K562 (cell line): ENCODE measurements around the gene KRTAP1-3. TPM values are rescaled to one million over a fixed set of nuclear protein-coding genes. Genes with fewer than 3 reads are reported as not detected.

ENCODE experiments used
- ATAC-seq: fragments of 200-7000 bp; cut with Tn5 transposase; 3 replicates; pipeline ENCODE4 v1.9.1; 2020; ENCODE audit warnings: moderate library complexity
- BruUV-seq: library from RNA; stranded (reverse); fragments of 400-500 nt; replicated peaks from 2 replicates; lab custom pipeline; 2021; lab: Mats Ljungman, UMichigan
- CTCF ChIA-PET: fragments of 300-600 bp; formaldehyde crosslinking; extraction: SDS; loops from one replicate; lab custom pipeline; 2021; ENCODE audit warnings: low intra/inter-chr PET ratio; lab: Yijun Ruan, JAX
- POLR2A ChIA-PET: fragments of 300-600, 350-650 bp; sonication (Branson Sonifier 250); formaldehyde crosslinking; extraction: SDS; loops from one replicate; lab custom pipeline; 2021; ENCODE audit warnings: antibody characterized with exemption, inconsistent platforms; lab: Yijun Ruan, JAX
- DNase-seq, 4 experiments: peaks; one replicate each; pipeline versions ENCODE4 v3.0.0 to v3.0.0-alpha.2; 2011 to 2018; ENCODE audit warnings: low spot score in 3 of 4, mixed read lengths in 3 of 4; ENCODE audit errors: extremely low read depth in 1 of 4
- FAIRE-seq: peaks from 2 replicates; lab custom pipeline; 2011; peaks lifted over from hg19 to GRCh38; lab: Jason Lieb, UNC
- H2AFZ ChIP-seq: 2 replicates; pipeline ENCODE4 v1.6.0; 2011; ENCODE audit warnings: low read depth, low read length, control low read depth, inconsistent platforms
- H3K27ac ChIP-seq: fragments of 200-600 bp; 3 replicates; pipeline ENCODE4 v1.8.0; 2011; ENCODE audit warnings: low read depth, mild to moderate bottlenecking, control low read depth, inconsistent platforms, low read length, moderate library complexity, mixed read lengths; ENCODE audit errors: extremely low read depth
- H3K27me3 ChIP-seq, 2 experiments: fragments of 300-600 bp in 1 of 2; 2 replicates in 1 of 2; 3 replicates in 1 of 2; pipeline versions ENCODE4 v1.6.0 to v1.8.0; 2011; ENCODE audit warnings: inconsistent platforms in 2 of 2, low read length in 2 of 2, mild to moderate bottlenecking in 1 of 2, mixed read lengths in 1 of 2, moderate library complexity in 1 of 2; ENCODE audit not compliant: control insufficient read depth in 2 of 2, insufficient read depth in 2 of 2
- H3K36me3 ChIP-seq: fragments of 300-600 bp; 3 replicates; pipeline ENCODE4 v1.8.0; 2011; ENCODE audit warnings: mild to moderate bottlenecking, low read length, inconsistent platforms; ENCODE audit not compliant: control insufficient read depth, insufficient read depth
- H3K4me1 ChIP-seq, 2 experiments: fragments of 200-600 bp in 1 of 2; replicated peaks in 1 of 2; 2 replicates in 1 of 2; 3 replicates in 1 of 2; pipeline versions ENCODE4 v1.5.1 to v1.8.0; 2011; ENCODE audit warnings: inconsistent platforms in 2 of 2, low read length in 2 of 2, mild to moderate bottlenecking in 1 of 2, mixed read lengths in 1 of 2, moderate library complexity in 1 of 2; ENCODE audit not compliant: control insufficient read depth in 2 of 2, insufficient read depth in 2 of 2
- H3K4me2 ChIP-seq: 2 replicates; pipeline ENCODE4 v1.6.1; 2011; ENCODE audit warnings: low read length, control low read depth, inconsistent platforms, mixed read lengths; ENCODE audit not compliant: insufficient read depth
- H3K4me3 ChIP-seq: fragments of 200-600 bp; sonication (generic), shearing (Covaris generic); 2 replicates; pipeline ENCODE4 v1.5.1; 2016; ENCODE audit warnings: control low read depth, inconsistent platforms
- H3K79me2 ChIP-seq: fragments of 200-600 bp; 3 replicates; pipeline ENCODE4 v1.8.0; 2011; ENCODE audit warnings: low read length, inconsistent platforms; ENCODE audit not compliant: control insufficient read depth, insufficient read depth
- H3K9ac ChIP-seq, 2 experiments: 2 replicates each; pipeline versions ENCODE4 v1.6.0 to v1.6.1; 2011; ENCODE audit warnings: low read depth in 2 of 2, low read length in 2 of 2, control low read depth in 1 of 2, inconsistent platforms in 1 of 2, mild to moderate bottlenecking in 1 of 2, mixed read lengths in 1 of 2; ENCODE audit not compliant: insufficient read depth in 1 of 2
- H3K9me1 ChIP-seq: one replicate; pipeline ENCODE4 v1.6.0; 2011; ENCODE audit warnings: inconsistent platforms, mild to moderate bottlenecking, low read length, moderate library complexity; ENCODE audit not compliant: control insufficient read depth, insufficient read depth
- H3K9me3 ChIP-seq: replicated peaks from 2 replicates; pipeline ENCODE4 v1.5.1; 2011; ENCODE audit warnings: low read depth, low read length, inconsistent platforms; ENCODE audit not compliant: control insufficient read depth, insufficient read depth
- H4K20me1 ChIP-seq: replicated peaks from 2 replicates; pipeline ENCODE4 v1.6.1; 2011; ENCODE audit warnings: low read length, inconsistent platforms, mixed read lengths; ENCODE audit not compliant: control insufficient read depth, insufficient read depth
- CBX5 ChIP-seq: IDR thresholded peaks from 2 replicates; pipeline ENCODE4 v1.6.1; 2014; ENCODE audit warnings: low read depth, borderline replicate concordance
- CBX8 ChIP-seq: fragments of 200-600 bp; sonication (generic); IDR thresholded peaks from 2 replicates; pipeline ENCODE4 v1.6.1; 2012; ENCODE audit warnings: borderline replicate concordance, mixed run types, low read depth, mild to moderate bottlenecking, moderate library complexity, mixed read lengths, low read length, control low read depth, inconsistent platforms; ENCODE audit not compliant: poor library complexity, severe bottlenecking; ENCODE audit errors: extremely low read depth
- CHD4 ChIP-seq: fragments of 200-600 bp; sonication (generic); IDR thresholded peaks from 3 replicates; pipeline ENCODE4 v1.6.1; 2012; ENCODE audit warnings: low read depth, mild to moderate bottlenecking, mixed read lengths, low read length, inconsistent platforms; ENCODE audit not compliant: insufficient read depth, insufficient replicate concordance, poor library complexity, severe bottlenecking
- EWSR1 ChIP-seq: fragments of 450-650 bp; IDR thresholded peaks from 2 replicates; pipeline ENCODE4 v1.6.1; 2018; ENCODE audit warnings: borderline replicate concordance, mild to moderate bottlenecking, low read depth, moderate library complexity; ENCODE audit not compliant: partially characterized antibody
- FOSL1 ChIP-seq: fragments of 200-800 bp; sonication (Bioruptor generic); conservative IDR thresholded peaks from 2 replicates; pipeline ENCODE4 v1.6.1; 2016; ENCODE audit warnings: missing genetic modification characterization, missing compliant biosample characterization
- HDAC1 ChIP-seq, 2 experiments: fragments of 450-650 bp; IDR thresholded peaks; 2 replicates each; pipeline ENCODE4 v1.6.1; 2016 to 2017; ENCODE audit warnings: inconsistent platforms in 1 of 2, mild to moderate bottlenecking in 1 of 2, moderate library complexity in 1 of 2
- KDM2B ChIP-seq: fragments of 250-450 bp; sonication (Bioruptor Pico); IDR thresholded peaks from 2 replicates; pipeline ENCODE4 v1.8.0; 2021; ENCODE audit warnings: mild to moderate bottlenecking, moderate library complexity
- MXI1 ChIP-seq: IDR thresholded peaks from 2 replicates; pipeline ENCODE4 v1.6.1; 2011; ENCODE audit warnings: low read depth, mild to moderate bottlenecking, improper control_type of control experiment, low read length
- NFATC3 ChIP-seq: fragments of 450-650 bp; IDR thresholded peaks from 2 replicates; pipeline ENCODE4 v1.6.1; 2017; ENCODE audit warnings: mild to moderate bottlenecking
- NUFIP1 ChIP-seq: fragments of 450-650 bp; IDR thresholded peaks from 2 replicates; pipeline ENCODE4 v1.6.1; 2018; ENCODE audit not compliant: partially characterized antibody
- TARDBP ChIP-seq: fragments of 450-650 bp; IDR thresholded peaks from 2 replicates; pipeline ENCODE4 v1.6.1; 2016
- ZFP1 ChIP-seq: fragments of 450-650 bp; formaldehyde crosslinking; IDR thresholded peaks from 2 replicates; pipeline ENCODE4 v1.4.0; 2020; ENCODE audit warnings: mild to moderate bottlenecking, mixed read lengths
- WGBS: fragments of 100-300 bp; shearing (Covaris generic); methylation state at CpG from one replicate; pipeline ENCODE4 v1.1.6; 2016; ENCODE audit warnings: low coverage, mixed read lengths; ENCODE audit not compliant: insufficient coverage; ENCODE audit errors: missing lambda C conversion rate; 5-methylcytosine and 5-hydroxymethylcytosine counted together
- in situ Hi-C: fragments of 300-500 bp; cut with MboI; formaldehyde crosslinking; loops from 4 replicates; pipeline ENCODE4 v1.15.0; 2018; ENCODE audit warnings: inconsistent platforms, mixed read lengths
- intact Hi-C: fragments of 100-400 bp; cut with micrococcal nuclease; formaldehyde crosslinking; loops from 2 replicates; pipeline ENCODE4 v1.14.2; 2022
- polyA plus RNA-seq, 8 experiments: library from polyadenylated mRNA; depleted of rRNA in 4 of 8; stranded (reverse) in 5 of 8; unstranded in 3 of 8; fragments of >200 nt; fragmentation: Nextera tagmentation in 2 of 8; fragmentation: Illumina TruSeq in 1 of 8; extraction: Ambion mirVana in 2 of 8; extraction: Trizol in 1 of 8; gene quantifications; 2 replicates each; pipeline versions ENCODE4 v1.2.1 to v1.2.3, GENCODE V29; 2011 to 2014; ENCODE audit warnings: inconsistent platforms in 1 of 8, missing spikeins in 1 of 8
- total RNA-seq, 7 experiments: library from RNA; depleted of rRNA in 6 of 7; stranded (reverse); fragments of >200 nt in 6 of 7; fragmentation: Illumina TruSeq in 2 of 7; extraction: Trizol in 2 of 7; gene quantifications; 2 replicates each; pipeline versions ENCODE4 v1.2.1 to v1.2.3, GENCODE V29; 2011 to 2021; ENCODE audit warnings: low replicate concordance in 1 of 7
- TF ChIP-seq, protein P1 (sequence below): sonication (generic); formaldehyde crosslinking; IDR thresholded peaks from 2 replicates; pipeline ENCODE4 v1.8.1; 2023; ENCODE audit warnings: mild to moderate bottlenecking, missing genetic modification reagents
- TF ChIP-seq, protein P2 (sequence below): fragments of 450-650 bp; formaldehyde crosslinking; IDR thresholded peaks from 2 replicates; pipeline ENCODE4 v1.4.0; 2020; ENCODE audit warnings: mild to moderate bottlenecking, moderate library complexity
- TF ChIP-seq, protein P3 (sequence below): sonication (generic); formaldehyde crosslinking; IDR thresholded peaks from 2 replicates; pipeline ENCODE4 v1.5.0; 2020; ENCODE audit warnings: missing genetic modification reagents
- TF ChIP-seq, protein P4 (sequence below): fragments of 250-450 bp; sonication (Bioruptor Pico); IDR thresholded peaks from 2 replicates; pipeline ENCODE4 v1.4.0; 2020; ENCODE audit warnings: mild to moderate bottlenecking, moderate library complexity

Gene KRTAP1-3
- total and polyA plus RNA-seq, 9 of the 15 experiments (the other 6 are each of a cell fraction or from before 2014, with no cell fraction given) = not detected

DNA sequence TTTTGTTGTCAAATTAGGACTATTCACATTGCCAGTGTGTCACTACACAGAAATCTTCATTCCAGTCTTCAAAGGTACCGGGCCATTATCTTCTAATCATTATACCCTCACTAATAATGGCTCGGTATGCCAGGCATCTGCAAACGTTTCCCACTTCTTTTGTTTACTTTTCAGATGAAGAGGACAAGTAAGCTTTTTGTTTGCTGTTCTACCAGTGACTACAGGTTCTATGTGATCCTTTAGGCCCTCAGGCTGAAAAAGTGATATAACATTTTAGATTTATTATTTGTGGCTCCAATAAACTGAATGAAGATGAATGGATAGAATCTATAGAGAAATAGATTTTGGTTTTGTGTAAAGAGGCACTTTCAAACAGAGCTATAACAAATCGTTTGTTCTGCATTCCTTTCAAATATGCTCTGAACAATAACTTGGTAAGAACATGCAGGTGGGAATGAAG, 25.3 kb downstream of the KRTAP1-3 start:
- intact Hi-C loops = no loop called here
- H2AFZ ChIP-seq = no peak overlapping the region
- no peak for ATAC-seq
- peaks cover 0 to 8% of the 10 kb centered on the region in 2 experiments; a peak in 3 of 5 replicates for H3K27me3 ChIP-seq
- CTCF ChIA-PET = no interaction called here
- no peak overlapping the region for H3K27ac ChIP-seq
- H3K4me3 ChIP-seq = no peak overlapping the region
- no peak overlapping the region for H3K9ac ChIP-seq
- DNase-seq = no peak
- FAIRE-seq = no peak
- no peaks in the 10 kb centered on the region for H3K36me3 ChIP-seq
- in situ Hi-C loops = no loop called here
- WGBS = 0% methylated on average over 4 of the region's 4 CpGs
- H3K79me2 ChIP-seq = no peaks in the 10 kb centered on the region
- BruUV-seq = no TSS peak
- H3K4me2 ChIP-seq = no peak overlapping the region
- no peaks in the 10 kb centered on the region for H3K9me1 ChIP-seq
- POLR2A ChIA-PET = no interaction called here
- no peaks in the 10 kb centered on the region for H4K20me1 ChIP-seq
- H3K9me3 ChIP-seq = no peaks in the 10 kb centered on the region
- H3K4me1 ChIP-seq = no peaks in the 10 kb centered on the region; a peak in 1 of 5 replicates
- TF ChIP-seq, protein P1, sequence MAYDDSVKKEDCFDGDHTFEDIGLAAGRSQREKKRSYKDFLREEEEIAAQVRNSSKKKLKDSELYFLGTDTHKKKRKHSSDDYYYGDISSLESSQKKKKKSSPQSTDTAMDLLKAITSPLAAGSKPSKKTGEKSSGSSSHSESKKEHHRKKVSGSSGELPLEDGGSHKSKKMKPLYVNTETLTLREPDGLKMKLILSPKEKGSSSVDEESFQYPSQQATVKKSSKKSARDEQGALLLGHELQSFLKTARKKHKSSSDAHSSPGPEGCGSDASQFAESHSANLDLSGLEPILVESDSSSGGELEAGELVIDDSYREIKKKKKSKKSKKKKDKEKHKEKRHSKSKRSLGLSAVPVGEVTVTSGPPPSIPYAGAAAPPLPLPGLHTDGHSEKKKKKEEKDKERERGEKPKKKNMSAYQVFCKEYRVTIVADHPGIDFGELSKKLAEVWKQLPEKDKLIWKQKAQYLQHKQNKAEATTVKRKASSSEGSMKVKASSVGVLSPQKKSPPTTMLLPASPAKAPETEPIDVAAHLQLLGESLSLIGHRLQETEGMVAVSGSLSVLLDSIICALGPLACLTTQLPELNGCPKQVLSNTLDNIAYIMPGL (CRISPR knock-in tag) = no peak
- TF ChIP-seq EWSR1 (no peak), FOSL1 (tag) (no peak), ZFP1 (CRISPR knock-in tag) (no peak), HDAC1 (IDR thresholded peaks at IDR 0.05) (no peak), NUFIP1 (no peak), CBX8 (no peak), NFATC3 (no peak), KDM2B (CRISPR knock-in tag) (no peak), CBX5 (no peak), CHD4 (no peak), TARDBP (no peak), MXI1 (no peak)
- TF ChIP-seq, protein P2, sequence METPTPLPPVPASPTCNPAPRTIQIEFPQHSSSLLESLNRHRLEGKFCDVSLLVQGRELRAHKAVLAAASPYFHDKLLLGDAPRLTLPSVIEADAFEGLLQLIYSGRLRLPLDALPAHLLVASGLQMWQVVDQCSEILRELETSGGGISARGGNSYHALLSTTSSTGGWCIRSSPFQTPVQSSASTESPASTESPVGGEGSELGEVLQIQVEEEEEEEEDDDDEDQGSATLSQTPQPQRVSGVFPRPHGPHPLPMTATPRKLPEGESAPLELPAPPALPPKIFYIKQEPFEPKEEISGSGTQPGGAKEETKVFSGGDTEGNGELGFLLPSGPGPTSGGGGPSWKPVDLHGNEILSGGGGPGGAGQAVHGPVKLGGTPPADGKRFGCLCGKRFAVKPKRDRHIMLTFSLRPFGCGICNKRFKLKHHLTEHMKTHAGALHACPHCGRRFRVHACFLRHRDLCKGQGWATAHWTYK (CRISPR knock-in tag) = no peak
- TF ChIP-seq, protein P3, sequence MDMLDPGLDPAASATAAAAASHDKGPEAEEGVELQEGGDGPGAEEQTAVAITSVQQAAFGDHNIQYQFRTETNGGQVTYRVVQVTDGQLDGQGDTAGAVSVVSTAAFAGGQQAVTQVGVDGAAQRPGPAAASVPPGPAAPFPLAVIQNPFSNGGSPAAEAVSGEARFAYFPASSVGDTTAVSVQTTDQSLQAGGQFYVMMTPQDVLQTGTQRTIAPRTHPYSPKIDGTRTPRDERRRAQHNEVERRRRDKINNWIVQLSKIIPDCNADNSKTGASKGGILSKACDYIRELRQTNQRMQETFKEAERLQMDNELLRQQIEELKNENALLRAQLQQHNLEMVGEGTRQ (CRISPR knock-in tag) = no peak
- TF ChIP-seq, protein P4, sequence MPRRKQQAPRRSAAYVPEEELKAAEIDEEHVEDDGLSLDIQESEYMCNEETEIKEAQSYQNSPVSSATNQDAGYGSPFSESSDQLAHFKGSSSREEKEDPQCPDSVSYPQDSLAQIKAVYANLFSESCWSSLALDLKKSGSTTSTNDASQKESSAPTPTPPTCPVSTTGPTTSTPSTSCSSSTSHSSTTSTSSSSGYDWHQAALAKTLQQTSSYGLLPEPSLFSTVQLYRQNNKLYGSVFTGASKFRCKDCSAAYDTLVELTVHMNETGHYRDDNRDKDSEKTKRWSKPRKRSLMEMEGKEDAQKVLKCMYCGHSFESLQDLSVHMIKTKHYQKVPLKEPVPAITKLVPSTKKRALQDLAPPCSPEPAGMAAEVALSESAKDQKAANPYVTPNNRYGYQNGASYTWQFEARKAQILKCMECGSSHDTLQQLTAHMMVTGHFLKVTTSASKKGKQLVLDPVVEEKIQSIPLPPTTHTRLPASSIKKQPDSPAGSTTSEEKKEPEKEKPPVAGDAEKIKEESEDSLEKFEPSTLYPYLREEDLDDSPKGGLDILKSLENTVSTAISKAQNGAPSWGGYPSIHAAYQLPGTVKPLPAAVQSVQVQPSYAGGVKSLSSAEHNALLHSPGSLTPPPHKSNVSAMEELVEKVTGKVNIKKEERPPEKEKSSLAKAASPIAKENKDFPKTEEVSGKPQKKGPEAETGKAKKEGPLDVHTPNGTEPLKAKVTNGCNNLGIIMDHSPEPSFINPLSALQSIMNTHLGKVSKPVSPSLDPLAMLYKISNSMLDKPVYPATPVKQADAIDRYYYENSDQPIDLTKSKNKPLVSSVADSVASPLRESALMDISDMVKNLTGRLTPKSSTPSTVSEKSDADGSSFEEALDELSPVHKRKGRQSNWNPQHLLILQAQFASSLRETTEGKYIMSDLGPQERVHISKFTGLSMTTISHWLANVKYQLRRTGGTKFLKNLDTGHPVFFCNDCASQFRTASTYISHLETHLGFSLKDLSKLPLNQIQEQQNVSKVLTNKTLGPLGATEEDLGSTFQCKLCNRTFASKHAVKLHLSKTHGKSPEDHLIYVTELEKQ = no peak
